GM18519 (cell line): ENCODE measurements around the gene FITM2.

Source experiments
- ATAC-seq: cut with Tn5 transposase; IDR thresholded peaks from one replicate; pipeline ENCODE4 v1.9.1; 2021; ENCODE audit warnings: mild to moderate bottlenecking, moderate library complexity; ENCODE audit not compliant: unreplicated experiment, low FRiP score

FITM2 gene

GRCh38 chr20:44287272-44288097, 23.5 kb downstream of the FITM2 start:
- no peak for ATAC-seq

- no peak for ATAC-seq
These were observed 27.0 kb downstream of the FITM2 start for GRCh38 chr20:44284032-44284431.

- no peak for ATAC-seq
These were observed 28.8 kb downstream of the FITM2 start for GRCh38 chr20:44282192-44282591.

GRCh38 chr20:44280387-44280786, 30.6 kb downstream of the FITM2 start:
- no peak for ATAC-seq

GRCh38 chr20:44279228-44279627, 31.8 kb downstream of the FITM2 start:
- ATAC-seq, result no peak

GRCh38 chr20:44274303-44275017, 36.5 kb downstream of the FITM2 start:
- no peak for ATAC-seq

GRCh38 chr20:44273231-44274215, 37.5 kb downstream of the FITM2 start:
- no peak for ATAC-seq

- no peak for ATAC-seq
These were observed 38.9 kb downstream of the FITM2 start for GRCh38 chr20:44271915-44272663.

GRCh38 chr20:44268802-44269201, 42.2 kb downstream of the FITM2 start:
- no peak for ATAC-seq

GRCh38 chr20:44264287-44264686, 46.7 kb downstream of the FITM2 start:
- no peak for ATAC-seq

GRCh38 chr20:44258226-44258890, 52.6 kb downstream of the FITM2 start:
- ATAC-seq, result no peak

- no peak for ATAC-seq
These were observed 54.0 kb downstream of the FITM2 start for GRCh38 chr20:44256961-44257360.

- ATAC-seq, result no peak
These were observed 55.1 kb downstream of the FITM2 start for GRCh38 chr20:44255942-44256341.

GRCh38 chr20:44254073-44254472, 56.9 kb downstream of the FITM2 start:
- ATAC-seq, result no peak

- no peak for ATAC-seq
These were observed 57.5 kb downstream of the FITM2 start for GRCh38 chr20:44253528-44253927.
